Smooth muscle cell of the brain vasculature (primary cell): ENCODE measurements around the gene GPR4.
A peak's percentile ranks its signal among the peaks of the same experiment; 100 is the strongest.
"Not testable (repeated sequence)": the region's sequence is repeated elsewhere in the genome, so short reads cannot be mapped to it uniquely, and the experiment has no call there.

ENCODE experiments used
- DNase-seq: peaks from one replicate; pipeline ENCODE4 v3.0.0-alpha.2; 2012; ENCODE audit warnings: low read depth, low spot score

GPR4 gene

DNA sequence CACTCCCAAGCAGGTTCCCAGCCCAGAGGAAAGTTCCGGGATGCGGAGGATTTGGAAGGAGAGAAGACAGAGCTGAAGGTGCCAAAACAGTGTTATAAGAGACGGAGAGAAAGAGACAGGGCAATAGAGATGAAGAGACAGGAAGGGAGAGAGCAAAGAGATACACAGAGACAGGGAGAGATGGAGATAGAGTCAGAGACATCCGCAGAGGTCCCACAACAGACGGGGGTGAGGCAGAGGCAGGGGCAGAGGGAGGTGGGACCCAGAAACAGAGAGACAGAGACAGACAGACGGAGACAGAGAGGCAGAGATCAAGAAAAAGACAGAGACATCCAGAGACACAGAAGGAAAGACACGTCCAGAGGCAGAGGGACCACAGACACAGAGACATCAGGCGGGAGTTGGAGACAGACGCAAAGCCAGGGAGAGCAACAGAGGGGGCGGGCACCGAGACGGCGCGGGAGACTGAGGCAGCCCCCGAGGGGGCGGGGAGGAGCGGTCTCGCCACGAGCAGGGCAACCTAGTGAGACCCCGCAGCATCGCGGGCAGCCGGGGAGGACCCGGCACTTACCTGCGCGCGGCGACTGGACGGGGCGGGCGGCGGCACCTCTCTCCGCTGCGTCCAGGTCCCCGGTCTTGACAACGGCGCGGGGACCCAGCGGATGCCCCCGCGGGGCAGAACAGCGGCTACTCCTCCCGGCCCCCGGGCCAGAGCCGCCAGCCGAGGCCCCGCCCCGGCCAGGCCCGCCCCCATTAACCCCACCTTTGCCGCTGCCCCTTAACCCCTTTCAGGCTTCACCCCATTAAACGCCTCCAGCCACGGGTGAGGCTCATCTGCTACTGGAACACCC, at the start of gene GPR4:
TSS of gene GPR4 (minus strand) at position 689 of the 851 bp plus-strand sequence. CDS start 10,346 bp downstream, outside the sequence.
- DNase-seq: no peak

DNA sequence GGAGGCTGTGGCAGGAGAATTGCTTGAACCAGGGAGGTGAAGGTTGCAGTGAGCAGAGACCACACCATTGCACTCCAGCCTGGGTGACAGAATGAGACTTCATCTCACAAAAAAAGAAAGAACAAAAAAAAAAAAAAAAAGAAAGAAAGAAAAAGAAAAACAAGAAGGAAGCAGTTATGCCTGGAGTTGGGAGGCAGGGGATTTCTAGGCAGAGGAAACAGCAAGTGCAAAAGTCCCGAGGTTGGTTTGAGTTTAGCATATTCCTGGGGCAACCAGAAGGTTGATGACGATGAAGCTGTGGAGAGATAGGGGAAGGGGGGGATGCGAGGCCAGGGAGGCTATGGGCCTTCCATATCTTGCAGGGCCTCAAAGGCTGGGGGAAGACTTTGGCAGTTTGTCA, 48.7 kb upstream of the GPR4 start:
- no peak for DNase-seq

DNA sequence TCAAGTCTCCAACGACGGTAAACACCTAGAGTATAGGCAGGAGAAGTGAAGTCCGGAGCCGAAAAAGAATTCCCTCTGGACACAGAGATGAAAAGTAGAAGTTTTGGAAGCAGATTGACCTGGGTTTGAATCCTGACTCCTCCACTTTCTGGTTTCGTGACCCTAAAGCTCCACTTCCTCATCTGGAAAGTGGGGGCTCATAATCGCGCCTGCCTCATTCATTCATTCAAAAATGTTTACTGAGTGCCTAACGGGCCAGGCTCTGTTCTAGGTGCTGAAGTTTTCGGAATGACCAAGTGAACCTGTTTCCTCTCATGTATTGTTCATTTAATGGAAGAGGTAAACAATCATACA, 44.3 kb upstream of the GPR4 start:
- DNase-seq: no peak

DNA sequence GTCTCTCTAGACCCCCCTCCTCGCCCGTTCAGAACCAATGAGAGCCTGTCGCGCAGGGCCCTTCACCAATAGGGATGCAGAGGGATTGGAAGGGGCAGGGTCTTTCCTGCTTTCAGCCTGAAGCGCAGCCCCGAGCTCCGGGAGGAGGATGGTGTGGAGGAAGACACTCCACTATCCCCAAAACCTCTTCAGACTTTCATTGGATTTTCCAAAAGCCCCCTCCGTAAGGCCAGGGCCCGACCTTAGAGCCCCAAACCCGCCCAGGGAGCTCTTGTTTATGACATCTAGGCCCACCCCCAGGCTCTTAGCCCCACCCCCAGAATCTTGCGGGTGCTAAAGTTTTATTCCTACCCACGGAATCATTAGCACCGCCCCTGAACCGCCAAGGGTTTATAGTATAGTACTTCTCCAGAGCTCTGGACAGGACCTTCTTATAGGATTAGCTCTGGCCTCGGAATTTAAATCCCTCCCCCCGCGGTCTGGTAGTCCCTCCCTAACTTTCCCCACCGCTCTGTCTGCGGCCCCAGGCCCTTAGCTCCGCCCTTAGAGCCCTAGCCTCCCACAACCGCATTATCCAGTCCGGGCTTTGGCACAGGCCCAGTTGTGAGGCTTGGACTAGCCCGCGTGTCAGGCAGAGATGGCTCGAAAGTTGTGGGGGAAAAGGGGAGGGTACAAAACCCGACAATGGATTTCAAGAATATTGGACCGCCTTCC, 43.8 kb upstream of the GPR4 start:
- peak; percentile 80 for DNase-seq

DNA sequence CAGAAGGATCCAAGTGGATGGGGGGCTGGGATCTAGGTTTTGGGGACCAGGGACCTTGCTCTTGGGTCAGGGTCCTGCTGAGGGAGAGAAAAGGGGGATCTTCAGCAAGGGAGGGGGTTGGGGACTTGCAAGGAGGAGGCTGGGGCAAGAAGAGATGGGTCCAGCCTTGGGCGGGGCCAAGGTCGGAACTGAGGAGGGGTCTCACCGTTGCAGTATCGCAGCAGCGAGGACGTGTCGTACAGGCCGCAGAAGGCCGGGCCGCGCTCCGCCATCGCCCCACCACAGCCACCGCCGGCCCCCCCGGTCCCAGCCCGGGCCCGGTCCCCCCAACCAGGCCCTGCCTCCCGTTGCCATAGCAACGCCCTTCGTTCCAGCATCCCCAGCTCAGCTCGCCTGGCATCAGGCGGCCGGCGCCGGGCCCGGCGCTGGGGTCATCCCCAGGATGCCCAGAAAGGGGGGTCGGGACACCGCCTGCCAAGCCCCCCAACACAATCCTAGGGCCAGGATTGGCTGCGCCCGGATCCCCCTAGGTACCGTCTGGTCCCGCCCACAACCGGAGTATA, 43.1 kb upstream of the GPR4 start:
- DNase-seq: no peak

DNA sequence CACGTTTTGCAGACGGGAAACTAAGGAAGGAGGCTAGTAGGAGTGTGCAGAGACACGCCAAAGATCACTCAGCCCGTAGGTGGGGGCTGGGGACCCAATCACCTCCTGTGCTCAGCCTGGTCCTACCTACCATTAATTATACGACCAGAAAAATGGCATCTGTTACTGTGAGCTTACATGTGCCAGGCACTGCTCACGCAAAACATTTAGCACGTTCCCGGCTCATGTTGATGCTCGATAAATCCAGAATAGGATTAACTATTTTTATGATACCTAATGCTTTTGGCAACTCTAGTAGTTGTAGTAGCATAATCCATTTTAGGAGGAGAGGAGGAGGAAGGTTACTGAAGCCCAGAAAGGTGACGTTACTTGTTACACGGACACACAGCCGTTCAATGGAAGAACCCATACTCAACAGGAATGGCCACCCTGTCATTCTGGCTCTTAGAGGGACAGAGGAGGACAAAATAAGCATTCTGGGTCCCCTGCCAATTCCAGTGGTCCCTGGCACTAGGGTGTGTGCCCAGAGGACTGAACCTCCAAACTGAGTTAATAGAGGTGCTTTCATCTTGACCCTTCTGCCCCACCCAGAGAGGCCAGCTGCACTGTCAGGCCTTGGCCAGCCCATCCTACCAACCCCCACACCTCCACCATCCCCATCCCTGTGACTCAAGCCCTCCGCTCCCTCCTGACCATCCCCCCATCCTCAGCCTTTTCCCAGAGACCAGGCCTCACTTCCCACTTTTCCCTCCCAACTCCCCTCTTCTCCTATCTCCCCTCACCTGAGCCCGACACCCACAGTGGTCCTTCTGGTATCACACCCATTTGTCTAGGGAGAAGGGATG, 42.1 kb upstream of the GPR4 start:
- no peak for DNase-seq

DNA sequence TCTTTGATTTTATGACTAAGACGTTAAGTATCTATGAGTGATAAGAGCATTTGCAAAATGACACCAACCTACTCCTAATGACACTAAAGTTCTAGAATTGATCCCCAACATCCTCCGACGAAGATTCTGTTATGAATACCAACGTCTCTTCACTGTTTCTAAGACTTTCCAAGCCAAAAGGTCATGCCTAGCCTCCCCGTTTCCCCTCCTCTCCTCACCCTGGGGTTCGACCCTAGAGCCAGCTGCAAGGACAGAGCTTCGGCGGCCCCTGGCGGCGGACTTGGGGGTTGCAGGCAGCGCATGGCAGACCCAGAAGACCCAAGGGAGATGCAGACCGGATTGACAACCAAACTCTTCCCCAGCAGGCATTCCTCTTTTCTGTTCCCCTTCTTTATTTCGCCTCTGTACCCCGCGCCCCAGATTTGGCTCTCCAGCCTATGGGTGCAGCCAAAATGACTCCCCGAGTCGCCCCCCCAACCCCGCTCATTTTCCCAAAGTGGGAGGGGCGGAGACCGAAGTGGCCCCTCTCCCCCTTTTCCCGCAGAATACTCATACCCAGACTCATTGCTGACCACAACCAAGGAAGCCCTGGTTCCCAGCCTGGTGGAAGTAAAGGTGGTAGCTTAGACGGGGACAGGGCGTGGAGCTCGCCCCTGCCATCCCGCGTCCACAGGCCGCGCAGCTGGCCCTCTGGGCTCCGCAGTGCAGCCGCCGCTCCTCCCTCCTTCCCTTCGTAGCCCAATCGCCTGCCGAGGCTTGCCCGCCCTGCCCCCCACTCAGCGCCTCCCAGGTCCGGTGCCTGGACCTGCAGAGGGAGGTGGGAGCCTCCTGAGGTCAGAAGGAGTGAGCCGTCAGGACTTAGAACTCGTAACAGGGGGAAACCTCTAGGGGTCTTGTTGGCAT, 41.3 kb upstream of the GPR4 start:
- DNase-seq: peak; percentile 62

DNA sequence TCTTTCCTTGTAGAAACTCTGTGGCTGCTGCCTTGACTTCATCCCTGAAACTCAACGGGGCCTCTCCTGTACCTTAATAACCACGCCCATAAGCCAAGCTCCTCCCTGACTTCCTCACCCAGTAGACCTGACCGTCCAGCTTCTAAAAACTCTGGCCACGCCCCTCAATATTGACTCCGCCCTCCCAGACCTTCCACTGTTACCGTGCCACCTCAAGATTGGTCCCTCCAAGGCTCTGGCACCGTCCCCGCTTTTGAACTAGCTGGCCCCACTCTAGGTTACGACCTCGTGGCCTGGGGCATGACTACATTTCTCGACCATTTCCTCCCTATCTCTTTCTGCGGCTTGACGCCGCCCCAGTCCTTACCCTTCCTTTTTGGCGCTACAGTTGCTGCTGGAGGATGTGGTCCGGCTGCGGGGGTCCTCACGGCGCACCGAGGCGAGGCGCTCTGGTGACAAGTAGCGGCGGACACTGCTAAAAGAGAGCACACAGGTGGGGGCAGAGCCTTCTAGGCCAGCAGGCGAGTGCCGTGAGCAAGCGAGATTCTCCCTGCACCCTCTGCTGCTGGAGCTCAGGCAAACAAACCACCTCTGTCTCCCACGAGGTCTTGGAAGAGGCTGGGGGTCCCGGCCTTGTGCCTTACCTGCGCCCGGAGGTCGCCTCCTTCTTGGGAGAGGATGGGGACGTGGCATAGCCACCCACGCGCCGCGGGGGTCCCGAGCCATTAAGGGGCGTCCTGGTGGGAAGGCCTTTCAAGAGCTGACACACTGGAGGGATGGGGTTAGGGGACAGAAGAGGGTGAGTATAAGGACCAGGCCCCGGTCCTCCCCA, 39.5 kb upstream of the GPR4 start:
- DNase-seq: no peak

DNA sequence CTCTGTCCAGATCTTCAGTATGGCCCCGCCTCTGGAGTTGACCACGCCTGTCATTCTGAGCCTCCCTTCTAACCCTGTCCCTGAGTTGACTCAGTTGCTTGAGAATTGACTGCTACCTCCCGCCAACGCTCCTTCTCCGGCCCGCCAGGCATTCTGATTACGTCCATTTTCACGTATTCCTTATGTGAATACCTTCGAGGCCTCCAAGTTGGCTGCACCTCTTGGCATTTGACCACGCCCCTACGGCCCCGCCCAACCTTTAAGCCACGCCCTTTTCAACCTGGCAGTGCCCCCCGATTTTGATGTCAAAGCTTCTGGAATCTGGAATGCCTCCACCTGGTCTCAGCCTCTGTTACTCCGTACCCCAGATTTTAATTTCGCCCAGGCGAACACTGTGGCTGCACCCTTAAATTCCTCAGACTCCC, 38.8 kb upstream of the GPR4 start:
- no peak for DNase-seq

DNA sequence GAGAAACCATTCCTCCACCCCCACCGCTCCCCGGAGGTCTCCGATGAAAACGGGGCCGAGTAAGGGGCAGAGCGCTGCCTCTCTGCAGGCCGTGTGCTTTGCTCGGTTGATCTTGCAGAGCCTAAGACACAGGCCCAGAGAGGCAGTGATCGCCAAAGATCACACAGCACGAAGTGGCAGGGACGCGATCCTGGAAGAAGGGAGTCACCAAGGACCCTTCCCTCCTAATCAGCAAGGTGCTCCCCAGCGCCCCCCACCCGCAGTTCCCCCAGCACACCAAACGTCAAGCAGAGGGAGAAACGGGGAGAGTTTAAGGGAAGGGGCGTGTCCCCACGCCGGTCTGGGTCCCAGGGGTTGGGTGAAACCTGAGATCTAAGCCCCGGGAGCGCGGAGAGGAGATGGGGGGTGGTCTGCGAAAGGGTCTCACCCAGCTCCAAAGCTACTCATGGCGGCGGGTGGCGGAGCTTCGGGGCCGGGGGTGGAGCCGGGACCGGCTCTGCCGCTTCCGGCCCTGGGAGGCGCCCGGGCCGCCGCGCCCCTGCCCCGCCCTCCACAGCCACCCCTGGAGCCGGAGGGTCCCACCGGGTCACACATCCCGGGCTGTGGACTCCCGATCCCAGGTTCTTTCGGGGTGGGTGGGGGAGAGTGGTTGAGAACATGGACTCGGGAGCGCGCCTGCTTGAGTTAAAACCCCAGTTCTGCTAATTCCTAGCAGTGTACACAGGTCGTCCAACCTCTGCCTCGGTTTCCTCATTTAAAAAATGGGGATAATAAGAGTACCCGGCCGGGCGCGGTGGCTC, 37.1 kb upstream of the GPR4 start, which contains the start of gene EML2:
TSS of gene EML2 (minus strand) at position 468 of the 800 bp plus-strand sequence. CDS start at position 447, 21 bp downstream.
- no peak for DNase-seq

DNA sequence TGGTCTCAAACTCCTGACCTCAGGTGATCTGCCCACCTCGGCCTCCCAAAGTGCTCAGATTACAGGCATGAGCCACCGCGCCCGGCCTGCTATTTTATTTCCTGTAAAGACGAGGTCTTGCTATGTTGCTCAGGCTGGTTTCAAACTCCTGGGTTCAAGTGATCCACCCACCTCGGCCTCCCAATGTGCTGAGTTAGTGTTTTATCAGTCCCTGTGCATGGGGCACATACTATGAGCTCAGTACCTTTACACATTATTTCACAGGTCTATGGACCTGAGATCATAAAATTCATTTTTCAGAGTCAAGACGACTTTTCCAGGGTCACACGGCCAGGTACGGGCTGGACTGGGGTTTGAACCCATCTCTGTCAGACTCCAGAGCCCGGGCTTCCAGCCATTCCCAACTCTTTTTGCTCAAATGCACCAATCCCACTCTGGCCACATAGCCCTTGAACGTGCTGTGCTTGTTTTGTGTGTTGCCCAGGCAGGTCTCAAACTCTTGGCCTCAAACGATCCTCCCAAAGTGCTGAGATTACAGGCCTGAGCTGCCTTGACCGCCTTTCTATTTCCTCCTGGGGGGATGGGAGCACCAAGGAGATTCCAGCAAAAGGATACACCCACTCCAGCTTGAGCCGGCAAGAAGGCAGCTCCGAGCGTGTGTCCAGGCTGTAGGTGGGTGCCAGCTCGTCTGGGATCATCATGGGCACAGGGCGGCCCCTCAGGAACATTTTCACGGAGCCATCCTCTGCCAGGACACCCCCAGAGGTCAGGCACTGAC, 36.1 kb upstream of the GPR4 start:
- DNase-seq: no peak

DNA sequence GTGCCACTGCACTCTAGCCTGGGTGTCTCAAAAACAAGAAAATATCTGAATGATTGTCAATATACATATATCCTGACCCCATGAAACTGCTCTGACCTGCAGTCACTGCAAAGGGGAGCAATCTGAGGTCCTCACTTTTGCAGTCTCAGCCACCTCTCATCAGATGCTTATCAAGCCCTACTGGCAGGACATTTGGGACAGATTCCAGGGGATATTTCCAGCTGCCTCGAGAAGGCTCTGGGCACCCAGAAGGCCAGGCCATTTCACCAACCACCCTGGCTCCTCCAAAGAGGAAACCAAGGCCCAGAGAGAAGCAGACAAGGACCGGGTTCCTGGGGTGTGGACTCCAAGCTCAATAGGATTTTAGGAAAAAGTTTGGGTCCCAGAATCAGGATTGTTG, 34.9 kb upstream of the GPR4 start:
- no peak for DNase-seq

DNA sequence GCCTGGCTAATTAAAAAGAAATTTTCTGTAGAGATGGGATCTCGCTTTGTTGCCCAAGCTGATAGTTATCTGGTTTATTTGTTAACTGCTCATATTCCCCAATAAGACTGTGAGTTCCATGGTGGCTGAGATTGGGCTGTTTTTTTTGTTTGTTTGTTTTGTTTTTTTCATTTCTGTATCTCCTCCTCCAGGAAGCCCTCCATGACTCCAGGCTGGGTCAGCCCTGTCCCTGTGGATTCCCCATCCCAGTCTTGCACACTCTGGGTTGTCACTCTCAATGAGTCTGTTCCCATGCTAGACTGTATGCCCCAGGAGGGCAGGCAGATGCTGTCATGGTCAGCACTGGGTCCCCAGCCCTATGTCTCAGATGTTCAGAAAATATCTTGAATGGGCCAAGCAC, 34.3 kb upstream of the GPR4 start:
- DNase-seq: no peak

DNA sequence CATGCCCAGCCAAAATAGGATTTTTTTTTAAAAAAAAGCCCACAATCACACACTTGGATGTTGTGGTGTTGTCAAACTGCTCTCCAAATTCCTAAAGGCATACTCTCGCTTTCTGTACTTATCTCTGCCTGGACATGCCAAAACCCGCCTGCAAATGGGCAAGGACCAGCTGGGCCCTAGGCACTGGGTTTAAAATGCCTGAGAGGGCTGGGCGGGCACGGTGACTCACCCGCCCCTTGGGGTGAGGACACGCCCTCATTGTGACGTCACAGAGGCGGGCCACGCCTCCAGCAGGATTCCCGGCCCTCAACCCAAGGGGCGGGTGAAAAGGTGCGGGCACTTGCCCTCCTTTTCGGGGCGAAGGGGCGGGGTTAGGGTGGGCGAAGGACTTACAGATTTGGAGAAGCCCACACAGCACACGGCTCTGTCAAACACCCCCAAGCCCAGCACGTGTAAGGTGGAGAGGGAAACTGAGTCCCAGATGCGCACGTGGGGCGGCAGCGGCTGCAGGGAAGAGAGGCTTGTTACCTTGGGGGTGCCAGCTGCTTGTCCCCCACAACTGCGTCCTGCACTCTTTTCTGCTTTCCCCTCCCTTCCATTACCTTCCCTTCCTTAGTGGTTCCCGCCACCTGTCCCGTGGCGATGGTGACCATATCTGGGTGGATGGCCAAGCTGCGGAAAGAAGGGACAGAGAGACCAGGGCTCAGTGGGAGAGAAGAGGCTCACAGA, 30.6 kb upstream of the GPR4 start:
- no peak for DNase-seq

DNA sequence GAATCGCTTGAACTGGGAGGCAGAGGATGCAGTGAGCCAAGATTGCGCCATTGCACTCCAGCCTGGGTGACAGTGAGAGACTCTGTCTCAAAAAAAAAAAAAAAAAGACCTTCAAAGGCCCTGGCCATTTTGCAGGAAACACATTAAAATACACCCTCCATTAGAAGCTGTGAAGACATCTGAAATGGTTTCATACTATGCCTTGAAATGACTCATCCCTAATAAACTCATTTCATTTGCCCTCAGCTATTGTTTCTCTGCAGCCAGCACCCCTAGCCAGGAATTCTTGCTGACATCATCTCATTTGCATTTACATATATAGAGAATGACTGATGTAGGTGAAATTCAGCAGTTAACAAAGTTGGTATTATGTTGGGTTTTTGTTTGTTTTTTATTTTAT, 28.5 kb upstream of the GPR4 start:
- DNase-seq: no peak

DNA sequence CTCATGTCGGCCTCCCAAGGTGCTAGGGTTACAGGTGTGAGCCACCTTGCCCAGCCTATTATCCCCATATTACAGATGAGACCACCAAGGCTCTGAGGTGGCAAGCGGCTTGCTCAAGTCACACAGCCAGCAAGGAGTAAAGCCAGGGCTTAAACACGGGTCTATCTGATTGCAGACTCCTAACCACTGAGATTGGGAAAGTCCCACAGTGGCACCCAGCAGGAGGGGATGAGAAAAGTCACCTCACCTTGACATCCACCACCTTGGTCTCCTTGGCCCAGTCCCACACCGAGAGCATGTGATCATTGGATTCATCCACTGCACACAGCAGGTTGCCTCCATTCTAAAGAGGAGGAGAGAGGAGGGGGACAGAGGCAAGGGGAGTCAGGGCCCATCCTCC, 27.7 kb upstream of the GPR4 start:
- no peak for DNase-seq

DNA sequence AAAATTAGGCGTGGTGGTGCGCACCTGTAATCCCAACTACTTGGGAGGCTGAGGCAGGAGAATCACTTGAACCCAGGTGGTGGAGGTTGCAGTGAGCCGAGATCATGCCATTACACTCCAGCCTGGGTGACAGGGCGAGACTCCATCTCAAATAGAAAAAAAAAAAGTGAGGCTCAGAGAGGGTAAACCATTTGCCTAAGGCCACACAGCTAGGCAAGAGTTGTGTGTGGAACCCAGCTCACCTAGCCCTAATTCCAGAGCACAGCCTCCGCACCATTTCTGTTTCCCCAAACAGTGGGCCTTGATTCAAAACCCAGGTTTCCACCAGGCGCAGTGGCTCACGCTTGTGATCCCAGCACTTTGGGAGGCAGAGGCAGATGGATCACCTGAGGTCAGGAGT, 26.2 kb upstream of the GPR4 start:
- not testable (repeated sequence) for DNase-seq
